Thoracic aorta (tissue), 2 donors: Measurements from ENCODE around the gene FGGY. TPM values are rescaled to one million over a fixed set of nuclear protein-coding genes. Genes with fewer than 3 reads are reported as not detected.

ENCODE experiments used
- ATAC-seq: fragments of 150-250 bp; one replicate; pipeline ENCODE4 v1.8.0; 2017; ENCODE audit warnings: low read depth; ENCODE audit not compliant: insufficient number of reproducible peaks, low FRiP score
- DNase-seq: peaks from one replicate; pipeline ENCODE4 v3.0.0-alpha.2; 2020; ENCODE audit warnings: low spot score
- H3K27ac ChIP-seq, 2 donors: fragments of 200-600 bp; sonication (generic); 1 replicate in 1 of 2; 2 replicates in 1 of 2; pipeline ENCODE4 v1.5.1; 2016; ENCODE audit warnings: mild to moderate bottlenecking in 2 of 2, moderate library complexity in 2 of 2
- H3K27me3 ChIP-seq: fragments of 200-600 bp; sonication (generic); replicated peaks from 2 replicates; pipeline ENCODE4 v1.6.0; 2016; ENCODE audit warnings: mild to moderate bottlenecking; ENCODE audit not compliant: insufficient read depth
- H3K36me3 ChIP-seq: fragments of 200-600 bp; sonication (generic); one replicate; pipeline ENCODE4 v1.5.1; 2016
- H3K4me1 ChIP-seq, 2 donors: fragments of 200-600 bp; sonication (generic); 1 replicate in 1 of 2; 2 replicates in 1 of 2; pipeline versions ENCODE4 v1.5.1 to v1.6.0; 2016; ENCODE audit warnings: low read depth in 2 of 2, mild to moderate bottlenecking in 1 of 2; ENCODE audit not compliant: control insufficient read depth in 1 of 2
- H3K4me3 ChIP-seq: fragments of 200-600 bp; sonication (generic); 2 replicates; pipeline ENCODE4 v1.5.1; 2016; ENCODE audit warnings: mild to moderate bottlenecking
- H3K9me3 ChIP-seq: fragments of 200-600 bp; sonication (generic); 2 replicates; pipeline ENCODE4 v1.5.1; 2016
- CTCF ChIP-seq: fragments of 200-600 bp; sonication (generic); IDR thresholded peaks from one replicate; pipeline ENCODE4 v1.5.1; 2019; ENCODE audit warnings: antibody characterized with exemption
- total RNA-seq, 2 donors: library from RNA; depleted of rRNA; stranded (reverse); fragments of >200 nt; gene quantifications; one replicate each; pipeline versions ENCODE4 v1.1.0 to v1.2.3, GENCODE V29; 2016

Gene FGGY
- total RNA-seq, 2 donors from 2014 or later = 6.5 to 9.9 TPM

- H3K36me3 ChIP-seq = no peaks in the 10 kb centered on the region
- DNase-seq (no peak), ATAC-seq (no peak)
- H3K9me3 ChIP-seq = no peaks in the 10 kb centered on the region
- no peak for TF ChIP-seq CTCF
- H3K4me3 ChIP-seq = no peak overlapping the region
- H3K27ac ChIP-seq = no peak overlapping the region
- no peaks in the 10 kb centered on the region for H3K4me1 ChIP-seq
- H3K27me3 ChIP-seq = no peaks in the 10 kb centered on the region
Observed at GRCh38 chr1:59804301-59804700, 507.4 kb downstream of the FGGY start.

- no peak overlapping the region for H3K4me3 ChIP-seq
- no peaks in the 10 kb centered on the region for H3K4me1 ChIP-seq
- H3K27ac ChIP-seq = no peak overlapping the region
- H3K9me3 ChIP-seq = no peaks in the 10 kb centered on the region
- DNase-seq (no peak), ATAC-seq (no peak)
- no peaks in the 10 kb centered on the region for H3K27me3 ChIP-seq
- no peak for TF ChIP-seq CTCF
- no peaks in the 10 kb centered on the region for H3K36me3 ChIP-seq
Observed at GRCh38 chr1:59805554-59805953, 508.7 kb downstream of the FGGY start.
